Measurements from ENCODE around the gene POLR2J2. TPM values are rescaled to one million over a fixed set of nuclear protein-coding genes. Genes with fewer than 3 reads are reported as not detected.
"Not testable (repeated sequence)": the region's sequence is repeated elsewhere in the genome, so short reads cannot be mapped to it uniquely, and the experiment has no call there.

POLR2J2 gene
- total and polyA plus RNA-seq, 9 of the 15 experiments (the other 6 are each of a cell fraction or from before 2014, with no cell fraction given): 0.80 to 13.6 (median 5.2) TPM

GRCh38 chr7:102664765-102665164 is 6.7 kb downstream of the POLR2J2 start:
- H3K79me2 ChIP-seq (ENCODE audit: control insufficient read depth, insufficient read depth, low read length); H3K27ac ChIP-seq (ENCODE audit: extremely low read depth, low read depth, low read length); FAIRE-seq; intact Hi-C loops (cut with micrococcal nuclease); H2AFZ ChIP-seq (ENCODE audit: low read depth, low read length); H3K9me3 ChIP-seq (replicated peaks; ENCODE audit: control insufficient read depth, insufficient read depth, low read depth, low read length); CTCF ChIA-PET (ENCODE audit: low intra/inter-chr PET ratio); H3K27me3 ChIP-seq (ENCODE audit: control insufficient read depth in 2 of 2, insufficient read depth in 2 of 2, low read length in 2 of 2); POLR2A ChIA-PET; ATAC-seq; H4K20me1 ChIP-seq (replicated peaks; ENCODE audit: control insufficient read depth, insufficient read depth, low read length); BruUV-seq (replicated peaks); H3K4me1 ChIP-seq (replicated peaks in 1 of 2; ENCODE audit: control insufficient read depth in 2 of 2, insufficient read depth in 2 of 2, low read length in 2 of 2); DNase-seq (ENCODE audit: extremely low read depth in 1 of 4, low spot score in 3 of 4); H3K9me1 ChIP-seq (ENCODE audit: control insufficient read depth, insufficient read depth, low read length); H3K4me2 ChIP-seq (ENCODE audit: insufficient read depth, low read length); H3K9ac ChIP-seq (ENCODE audit: insufficient read depth in 1 of 2, low read depth in 2 of 2, low read length in 2 of 2); H3K36me3 ChIP-seq (ENCODE audit: control insufficient read depth, insufficient read depth, low read length); H3K4me3 ChIP-seq: not testable (repeated sequence)
- in situ Hi-C loops (cut with MboI): loop anchor here (25.0 kb wide), 2 partner anchors 202 to 352 kb away; partner anchors contain the start of genes ALKBH4 and LRWD1
- 89% methylated on average over 3 of the region's 11 CpGs for WGBS (ENCODE audit: insufficient coverage, low coverage, missing lambda C conversion rate)

- in situ Hi-C loops (cut with MboI): loop anchor here (10.0 to 25.0 kb wide), 3 partner anchors 105 to 338 kb away; partner anchors contain the start of genes ALKBH4, LRWD1 and UPK3BL2
- H3K36me3 ChIP-seq (ENCODE audit: control insufficient read depth, insufficient read depth, low read length); H3K9me1 ChIP-seq (ENCODE audit: control insufficient read depth, insufficient read depth, low read length); H3K4me3 ChIP-seq; POLR2A ChIA-PET; H3K9ac ChIP-seq (ENCODE audit: insufficient read depth in 1 of 2, low read depth in 2 of 2, low read length in 2 of 2); H3K79me2 ChIP-seq (ENCODE audit: control insufficient read depth, insufficient read depth, low read length); H3K27me3 ChIP-seq (ENCODE audit: control insufficient read depth in 2 of 2, insufficient read depth in 2 of 2, low read length in 2 of 2); H4K20me1 ChIP-seq (replicated peaks; ENCODE audit: control insufficient read depth, insufficient read depth, low read length); H2AFZ ChIP-seq (ENCODE audit: low read depth, low read length); H3K4me1 ChIP-seq (replicated peaks in 1 of 2; ENCODE audit: control insufficient read depth in 2 of 2, insufficient read depth in 2 of 2, low read length in 2 of 2); H3K27ac ChIP-seq (ENCODE audit: extremely low read depth, low read depth, low read length); CTCF ChIA-PET (ENCODE audit: low intra/inter-chr PET ratio); ATAC-seq; H3K9me3 ChIP-seq (replicated peaks; ENCODE audit: control insufficient read depth, insufficient read depth, low read depth, low read length); H3K4me2 ChIP-seq (ENCODE audit: insufficient read depth, low read length); intact Hi-C loops (cut with micrococcal nuclease); BruUV-seq (replicated peaks); DNase-seq (ENCODE audit: extremely low read depth in 1 of 4, low spot score in 3 of 4); FAIRE-seq: not testable (repeated sequence)
- no CpG with 5 or more reads among the region's 4 CpGs for WGBS (ENCODE audit: insufficient coverage, low coverage, missing lambda C conversion rate)
Observed at GRCh38 chr7:102649924-102650323, 21.5 kb downstream of the POLR2J2 start, which contains the start of gene SPDYE2B. Gene SPDYE2B (plus strand): TSS chr7:102650319. CDS start chr7:102652349, 2,030 bp downstream.

- H3K4me3 ChIP-seq; intact Hi-C loops (cut with micrococcal nuclease); H3K27me3 ChIP-seq (ENCODE audit: control insufficient read depth in 2 of 2, insufficient read depth in 2 of 2, low read length in 2 of 2); DNase-seq (ENCODE audit: extremely low read depth in 1 of 4, low spot score in 3 of 4); H2AFZ ChIP-seq (ENCODE audit: low read depth, low read length); H3K79me2 ChIP-seq (ENCODE audit: control insufficient read depth, insufficient read depth, low read length); CTCF ChIA-PET (ENCODE audit: low intra/inter-chr PET ratio); H3K9ac ChIP-seq (ENCODE audit: insufficient read depth in 1 of 2, low read depth in 2 of 2, low read length in 2 of 2); H3K4me2 ChIP-seq (ENCODE audit: insufficient read depth, low read length); H3K27ac ChIP-seq (ENCODE audit: extremely low read depth, low read depth, low read length); ATAC-seq; POLR2A ChIA-PET; H3K9me3 ChIP-seq (replicated peaks; ENCODE audit: control insufficient read depth, insufficient read depth, low read depth, low read length); H3K9me1 ChIP-seq (ENCODE audit: control insufficient read depth, insufficient read depth, low read length); H4K20me1 ChIP-seq (replicated peaks; ENCODE audit: control insufficient read depth, insufficient read depth, low read length); FAIRE-seq; H3K36me3 ChIP-seq (ENCODE audit: control insufficient read depth, insufficient read depth, low read length); H3K4me1 ChIP-seq (replicated peaks in 1 of 2; ENCODE audit: control insufficient read depth in 2 of 2, insufficient read depth in 2 of 2, low read length in 2 of 2); BruUV-seq (replicated peaks): not testable (repeated sequence)
- in situ Hi-C loops (cut with MboI): loop anchor here (10.0 kb wide), 1 partner anchor 103 kb away; the partner anchor contains the start of gene UPK3BL2
- WGBS (ENCODE audit: insufficient coverage, low coverage, missing lambda C conversion rate): 96% methylated on average over 5 of the region's 7 CpGs
Observed at GRCh38 chr7:102647813-102648212, 23.6 kb downstream of the POLR2J2 start.

GRCh38 chr7:102643404-102643803 is 28.1 kb downstream of the POLR2J2 start:
- ATAC-seq; H3K4me2 ChIP-seq (ENCODE audit: insufficient read depth, low read length); H3K79me2 ChIP-seq (ENCODE audit: control insufficient read depth, insufficient read depth, low read length); H3K4me1 ChIP-seq (replicated peaks in 1 of 2; ENCODE audit: control insufficient read depth in 2 of 2, insufficient read depth in 2 of 2, low read length in 2 of 2); POLR2A ChIA-PET; H2AFZ ChIP-seq (ENCODE audit: low read depth, low read length); H3K27me3 ChIP-seq (ENCODE audit: control insufficient read depth in 2 of 2, insufficient read depth in 2 of 2, low read length in 2 of 2); H4K20me1 ChIP-seq (replicated peaks; ENCODE audit: control insufficient read depth, insufficient read depth, low read length); H3K36me3 ChIP-seq (ENCODE audit: control insufficient read depth, insufficient read depth, low read length); DNase-seq (ENCODE audit: extremely low read depth in 1 of 4, low spot score in 3 of 4); intact Hi-C loops (cut with micrococcal nuclease); CTCF ChIA-PET (ENCODE audit: low intra/inter-chr PET ratio); H3K9me1 ChIP-seq (ENCODE audit: control insufficient read depth, insufficient read depth, low read length); H3K4me3 ChIP-seq; BruUV-seq (replicated peaks); H3K9me3 ChIP-seq (replicated peaks; ENCODE audit: control insufficient read depth, insufficient read depth, low read depth, low read length); FAIRE-seq; H3K9ac ChIP-seq (ENCODE audit: insufficient read depth in 1 of 2, low read depth in 2 of 2, low read length in 2 of 2); H3K27ac ChIP-seq (ENCODE audit: extremely low read depth, low read depth, low read length): not testable (repeated sequence)
- in situ Hi-C loops (cut with MboI): loop anchor here (10.0 kb wide), 1 partner anchor 99 kb away; the partner anchor contains the start of gene UPK3BL2
- WGBS (ENCODE audit: insufficient coverage, low coverage, missing lambda C conversion rate): no CpG with 5 or more reads among the region's 1 CpG

Data from K562 (cell line).